Brain microvascular endothelial cell (primary cell): ENCODE results near the gene TMEM255B.
A peak's percentile ranks its signal among the peaks of the same experiment; 100 is the strongest.
"Not testable (repeated sequence)": the region's sequence is repeated elsewhere in the genome, so short reads cannot be mapped to it uniquely, and the experiment has no call there.

Experiments used
- DNase-seq: peaks from one replicate; pipeline ENCODE4 v3.0.0-alpha.2; 2020
- H3K27ac ChIP-seq: fragments of 250-450 bp; sonication (Bioruptor Pico); 2 replicates; pipeline ENCODE4 v1.5.1; 2020; ENCODE audit warnings: mild to moderate bottlenecking, moderate library complexity
- H3K27me3 ChIP-seq: fragments of 250-450 bp; sonication (Bioruptor Pico); replicated peaks from 2 replicates; pipeline ENCODE4 v1.5.1; 2020; ENCODE audit warnings: mild to moderate bottlenecking
- H3K36me3 ChIP-seq: fragments of 250-450 bp; sonication (Bioruptor Pico); replicated peaks from 2 replicates; pipeline ENCODE4 v1.5.1; 2020; ENCODE audit warnings: mild to moderate bottlenecking
- H3K4me3 ChIP-seq: 2 replicates; pipeline ENCODE4 v1.5.1; 2011; ENCODE audit warnings: low read depth, mild to moderate bottlenecking, control low read depth, low read length, moderate library complexity
- in situ Hi-C: cut with HindIII; loops from 2 replicates; pipeline ENCODE4 v1.10.0; 2017; ENCODE audit warnings: low sequenced_read_pairs, low pct_ligation_motif_present
- TF ChIP-seq, protein P1 (sequence below): IDR thresholded peaks from 2 replicates; pipeline ENCODE4 v1.5.1; 2011; ENCODE audit warnings: low read depth, mild to moderate bottlenecking, moderate library complexity, low read length, control low read depth, inconsistent platforms; ENCODE audit errors: missing control alignments

TMEM255B gene

DNA sequence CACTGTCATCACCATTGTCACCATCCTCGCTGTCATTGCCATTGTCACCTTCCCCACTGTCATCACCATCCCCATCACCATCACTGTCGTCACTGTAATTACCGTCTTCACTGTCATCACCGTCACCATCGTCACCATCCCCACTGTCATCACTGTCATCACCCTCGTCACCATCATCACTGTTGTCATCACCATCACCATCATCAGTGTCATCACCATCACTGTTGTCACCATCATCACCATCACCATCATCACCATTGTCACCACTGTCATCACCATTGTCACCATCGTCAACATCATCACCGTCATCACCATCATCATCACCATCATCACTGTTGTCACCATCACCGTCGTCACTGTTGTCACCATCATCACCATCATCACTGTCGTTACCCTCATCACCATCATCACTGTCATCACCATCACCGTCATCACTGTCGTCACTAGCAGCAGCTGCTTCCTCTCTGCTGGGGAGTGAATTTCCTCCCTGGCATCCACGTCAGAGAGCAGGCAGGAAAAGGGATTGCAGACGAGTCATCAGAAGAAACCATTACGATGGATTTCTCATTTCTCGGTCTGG lies 27.3 kb downstream of the TMEM255B start:
- DNase-seq, result peak; percentile 30
- TF ChIP-seq, protein P1, sequence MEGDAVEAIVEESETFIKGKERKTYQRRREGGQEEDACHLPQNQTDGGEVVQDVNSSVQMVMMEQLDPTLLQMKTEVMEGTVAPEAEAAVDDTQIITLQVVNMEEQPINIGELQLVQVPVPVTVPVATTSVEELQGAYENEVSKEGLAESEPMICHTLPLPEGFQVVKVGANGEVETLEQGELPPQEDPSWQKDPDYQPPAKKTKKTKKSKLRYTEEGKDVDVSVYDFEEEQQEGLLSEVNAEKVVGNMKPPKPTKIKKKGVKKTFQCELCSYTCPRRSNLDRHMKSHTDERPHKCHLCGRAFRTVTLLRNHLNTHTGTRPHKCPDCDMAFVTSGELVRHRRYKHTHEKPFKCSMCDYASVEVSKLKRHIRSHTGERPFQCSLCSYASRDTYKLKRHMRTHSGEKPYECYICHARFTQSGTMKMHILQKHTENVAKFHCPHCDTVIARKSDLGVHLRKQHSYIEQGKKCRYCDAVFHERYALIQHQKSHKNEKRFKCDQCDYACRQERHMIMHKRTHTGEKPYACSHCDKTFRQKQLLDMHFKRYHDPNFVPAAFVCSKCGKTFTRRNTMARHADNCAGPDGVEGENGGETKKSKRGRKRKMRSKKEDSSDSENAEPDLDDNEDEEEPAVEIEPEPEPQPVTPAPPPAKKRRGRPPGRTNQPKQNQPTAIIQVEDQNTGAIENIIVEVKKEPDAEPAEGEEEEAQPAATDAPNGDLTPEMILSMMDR, result no peak
- no peaks in the 10 kb centered on the region for H3K36me3 ChIP-seq
- no peak overlapping the region for H3K4me3 ChIP-seq
- no peak overlapping the region for H3K27ac ChIP-seq
- in situ Hi-C loops, result no loop called here
- no peaks in the 10 kb centered on the region for H3K27me3 ChIP-seq

DNA sequence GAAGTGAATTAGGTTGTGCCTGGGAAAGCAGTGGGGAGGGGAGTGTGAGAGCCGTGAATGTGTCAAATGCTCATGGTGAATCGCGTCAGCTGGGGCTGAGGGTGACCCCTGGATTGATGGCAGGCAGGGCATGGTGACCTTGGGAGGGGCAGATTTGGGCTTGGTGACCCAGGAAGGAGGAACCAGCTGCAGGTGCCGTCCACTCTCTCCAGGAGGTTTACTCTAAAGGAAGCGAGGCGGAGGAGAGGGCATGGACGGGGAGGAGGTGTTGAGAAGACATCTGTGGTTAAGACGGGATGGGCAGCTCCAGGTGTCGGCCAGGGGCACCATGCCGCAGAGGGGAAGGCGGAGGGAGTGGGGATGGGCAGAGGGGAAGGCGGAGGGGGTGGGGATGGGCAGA lies 28.7 kb downstream of the TMEM255B start:
- in situ Hi-C loops, result no loop called here
- Histone ChIP-seq H3K27me3 (peaks cover 3% of the 10 kb centered on the region), H3K27ac (no peak overlapping the region), H3K4me3 (no peak overlapping the region), H3K36me3 (no peaks in the 10 kb centered on the region)
- TF ChIP-seq, protein P1, result no peak
- no peak for DNase-seq

DNA sequence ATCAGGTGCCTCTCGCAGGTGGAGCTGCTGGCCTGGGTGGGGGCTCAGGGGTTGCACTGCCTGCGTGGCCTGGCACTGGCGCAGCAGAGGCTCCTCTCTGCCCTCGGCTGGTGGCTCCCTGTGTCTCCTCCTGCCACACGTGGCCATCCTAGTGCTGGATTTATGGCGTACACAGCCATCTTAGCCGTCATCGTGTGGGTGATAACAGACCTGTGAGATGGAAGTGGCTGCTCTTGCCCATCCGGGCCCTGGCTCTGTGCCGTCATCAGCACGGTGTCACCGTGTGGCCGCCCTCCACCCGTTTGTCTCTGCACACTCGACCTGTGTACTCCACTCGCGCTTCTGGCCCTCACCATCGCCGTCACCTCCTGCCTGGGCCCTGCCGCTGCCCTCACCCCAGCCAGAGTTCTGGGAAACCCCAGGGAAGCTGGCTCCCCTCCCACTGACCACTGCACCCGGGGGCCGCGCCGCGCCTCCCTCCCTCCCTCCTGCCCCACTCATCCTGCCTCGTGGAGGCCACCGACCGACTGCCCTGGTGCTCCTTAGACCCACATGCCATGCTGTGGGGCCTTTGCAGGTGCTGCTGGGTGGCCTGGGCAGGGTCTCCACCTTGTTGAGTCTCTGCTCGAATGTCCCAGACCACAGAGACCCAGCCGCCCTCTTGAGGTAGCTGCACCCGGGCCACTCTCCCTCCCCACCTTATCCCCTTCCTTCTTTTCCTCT lies 29.5 kb downstream of the TMEM255B start:
- TF ChIP-seq, protein P1, result no peak
- no peak overlapping the region for H3K4me3 ChIP-seq
- DNase-seq, result no peak
- in situ Hi-C loops, result no loop called here
- H3K27ac ChIP-seq, result no peak overlapping the region
- peaks cover 3% of the 10 kb centered on the region for H3K27me3 ChIP-seq
- no peaks in the 10 kb centered on the region for H3K36me3 ChIP-seq

DNA sequence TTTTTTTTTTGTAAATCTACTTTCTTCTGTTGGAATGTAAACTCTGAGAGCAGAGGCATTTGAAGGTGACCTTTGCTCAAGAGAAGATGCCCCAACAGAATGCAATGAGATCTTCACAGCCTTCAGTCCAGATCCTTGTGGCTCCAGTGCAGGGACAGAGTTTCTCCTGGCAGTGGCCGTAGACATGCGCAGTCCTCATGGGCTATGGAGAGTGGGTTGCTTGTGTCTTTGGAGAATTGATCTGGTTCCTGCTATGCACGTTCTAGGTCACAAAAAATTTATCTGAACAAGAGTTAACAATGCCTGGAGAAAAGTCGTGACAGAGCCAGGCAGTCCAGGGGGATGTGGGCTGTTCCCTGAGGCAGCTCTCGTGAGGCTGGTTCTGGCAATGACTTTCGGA lies 30.1 kb downstream of the TMEM255B start:
- TF ChIP-seq, protein P1, result no peak
- H3K27me3 ChIP-seq, result peaks cover 3% of the 10 kb centered on the region
- no peak overlapping the region for H3K4me3 ChIP-seq
- in situ Hi-C loops, result no loop called here
- H3K27ac ChIP-seq, result no peak overlapping the region
- DNase-seq, result no peak
- no peaks in the 10 kb centered on the region for H3K36me3 ChIP-seq

DNA sequence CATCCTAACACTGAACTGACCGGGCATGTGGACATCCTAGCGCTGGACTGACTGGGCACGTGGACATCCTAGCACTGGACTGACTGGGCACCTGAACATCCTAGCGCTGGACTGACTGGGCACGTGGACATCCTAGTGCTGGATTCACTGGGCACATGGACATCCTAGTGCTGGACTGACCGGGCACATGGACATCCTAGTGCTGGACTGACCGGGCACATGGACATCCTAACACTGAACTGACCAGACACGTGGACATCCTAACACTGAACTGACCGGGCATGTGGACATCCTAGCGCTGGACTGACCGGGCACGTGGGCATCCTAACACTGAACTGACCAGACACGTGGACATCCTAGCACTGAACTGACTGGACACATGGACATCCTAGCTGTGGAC lies 30.9 kb downstream of the TMEM255B start:
- not testable (repeated sequence) for H3K27me3 ChIP-seq

DNA sequence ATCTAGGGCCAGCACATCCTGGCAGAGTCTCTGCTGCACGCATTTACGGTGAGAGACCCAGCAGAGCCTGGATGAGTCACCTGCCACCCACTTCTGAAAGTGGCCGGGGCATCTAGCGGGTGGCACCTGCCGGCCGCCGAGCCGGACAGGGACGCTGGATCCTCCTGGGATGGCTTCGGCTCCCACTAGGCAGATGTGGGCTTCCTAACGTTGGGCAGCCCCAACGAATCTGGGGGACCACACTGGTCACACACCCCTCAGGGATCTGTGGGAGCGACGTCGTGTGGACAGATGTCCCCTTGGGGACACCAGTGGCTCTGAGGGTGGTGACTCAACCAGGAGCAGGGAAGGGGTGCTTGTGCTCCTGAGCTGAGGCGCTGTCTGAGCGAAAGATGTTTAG lies 32.2 kb downstream of the TMEM255B start:
- TF ChIP-seq, protein P1, result no peak
- Histone ChIP-seq H3K27ac (no peak overlapping the region), H3K36me3 (no peaks in the 10 kb centered on the region), H3K4me3 (no peak overlapping the region), H3K27me3 (peaks cover 3% of the 10 kb centered on the region)
- DNase-seq, result no peak
- in situ Hi-C loops, result no loop called here

More for the DNA sequence above, 30.9 kb downstream of the TMEM255B start:
- DNase-seq, H3K36me3 ChIP-seq, H3K4me3 ChIP-seq, in situ Hi-C loops, H3K27ac ChIP-seq: not testable (repeated sequence)
